Measurements from ENCODE around the gene PSG1.

Gene PSG1

DNA sequence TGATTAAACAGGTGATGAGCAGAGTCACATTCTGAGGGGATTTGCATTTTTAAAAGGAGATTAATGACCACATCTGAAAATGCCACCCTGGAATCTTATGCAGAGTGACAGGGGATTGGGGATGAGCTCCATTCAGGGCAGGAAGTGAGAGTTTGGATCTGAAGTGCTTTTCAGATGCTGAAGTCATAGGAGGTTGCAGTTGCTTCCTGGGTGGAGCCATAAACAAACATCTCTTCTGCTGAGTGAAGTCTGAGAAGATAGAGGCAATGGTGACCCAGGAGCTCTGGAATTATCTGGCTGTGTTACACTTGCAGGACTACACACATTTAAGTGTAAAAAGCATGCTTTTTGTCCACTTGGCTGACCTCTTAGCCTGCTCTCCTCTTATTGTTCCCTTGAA lies 62.6 kb downstream of the PSG1 start:
- DNase-seq, result no peak
